Stimulated activated CD4-positive, alpha-beta T cell treated with anti-CD3 and anti-CD28 coated beads, Interleukin-12 subunit alpha, Interleukin-12 subunit beta, amount 100 ng/mL, for 4 hours (primary cell): ENCODE results near the gene IGFBP5.

ENCODE experiments used
- DNase-seq: peaks from one replicate; pipeline ENCODE4 v3.0.0-alpha.2; 2020

IGFBP5 gene

GRCh38 chr2:216636551-216637450, 58.5 kb downstream of the IGFBP5 start:
- DNase-seq: no peak

GRCh38 chr2:216635701-216636550, 59.4 kb downstream of the IGFBP5 start:
- DNase-seq: no peak

DNA sequence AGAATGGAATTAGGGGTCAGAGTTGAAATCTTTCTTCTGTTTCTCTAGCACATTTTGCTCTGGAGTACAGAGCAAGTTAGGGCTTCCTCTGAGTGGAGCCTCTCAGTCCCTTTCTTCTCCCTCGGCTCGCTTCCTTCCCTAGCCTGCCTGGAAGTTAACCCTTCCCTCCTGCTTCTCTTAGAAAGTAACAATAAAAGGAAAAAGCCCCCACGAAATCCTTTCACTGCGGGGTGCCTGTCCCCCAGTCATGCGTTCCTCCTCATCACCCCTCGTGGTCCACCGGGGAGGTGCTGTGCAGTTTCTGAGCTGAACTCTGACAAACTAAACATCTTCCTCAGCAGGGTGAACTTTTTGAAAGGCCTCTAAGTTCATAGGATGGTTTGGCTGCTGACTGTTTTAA, 60.2 kb downstream of the IGFBP5 start:
- DNase-seq: no peak

DNA sequence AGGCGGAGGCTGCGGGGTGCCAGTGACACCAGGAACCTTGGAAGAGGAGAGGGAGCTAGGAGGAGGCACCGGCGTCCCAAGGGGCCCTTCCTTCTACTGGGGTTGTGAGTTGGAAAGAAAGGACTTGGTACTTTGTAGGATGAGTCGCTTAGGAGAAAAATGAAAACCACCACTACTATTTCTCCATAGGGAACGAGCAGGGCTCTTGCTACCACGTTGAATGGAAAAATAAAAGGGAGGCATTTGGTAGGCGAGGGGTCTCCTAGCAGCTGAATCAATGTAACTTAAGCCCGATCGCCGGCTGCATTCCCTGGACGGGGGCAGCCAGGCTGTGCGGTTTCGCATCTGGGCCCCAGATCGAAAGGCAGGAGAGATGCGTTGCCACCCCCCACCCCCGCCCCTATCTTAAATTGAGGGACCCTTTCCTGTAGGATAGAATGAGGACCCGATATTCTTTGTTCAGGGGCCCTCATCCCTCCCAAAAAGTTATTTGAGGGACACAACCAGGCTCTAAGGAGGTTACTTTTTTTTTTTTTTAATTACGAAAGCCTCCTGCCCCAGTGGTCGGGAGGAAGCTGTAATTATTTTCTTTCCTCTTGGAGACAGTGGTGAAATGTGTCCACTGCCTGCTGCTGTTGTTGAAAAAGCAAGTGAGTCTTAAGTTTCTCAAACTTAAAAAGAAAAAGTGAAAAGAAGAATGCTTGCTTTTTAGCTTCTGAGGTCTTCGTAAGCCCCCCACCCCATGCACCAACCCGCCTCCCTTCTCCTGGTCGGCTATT, 60.8 kb downstream of the IGFBP5 start:
- DNase-seq: no peak

GRCh38 chr2:216633616-216634369, 61.6 kb downstream of the IGFBP5 start:
- no peak for DNase-seq

DNA sequence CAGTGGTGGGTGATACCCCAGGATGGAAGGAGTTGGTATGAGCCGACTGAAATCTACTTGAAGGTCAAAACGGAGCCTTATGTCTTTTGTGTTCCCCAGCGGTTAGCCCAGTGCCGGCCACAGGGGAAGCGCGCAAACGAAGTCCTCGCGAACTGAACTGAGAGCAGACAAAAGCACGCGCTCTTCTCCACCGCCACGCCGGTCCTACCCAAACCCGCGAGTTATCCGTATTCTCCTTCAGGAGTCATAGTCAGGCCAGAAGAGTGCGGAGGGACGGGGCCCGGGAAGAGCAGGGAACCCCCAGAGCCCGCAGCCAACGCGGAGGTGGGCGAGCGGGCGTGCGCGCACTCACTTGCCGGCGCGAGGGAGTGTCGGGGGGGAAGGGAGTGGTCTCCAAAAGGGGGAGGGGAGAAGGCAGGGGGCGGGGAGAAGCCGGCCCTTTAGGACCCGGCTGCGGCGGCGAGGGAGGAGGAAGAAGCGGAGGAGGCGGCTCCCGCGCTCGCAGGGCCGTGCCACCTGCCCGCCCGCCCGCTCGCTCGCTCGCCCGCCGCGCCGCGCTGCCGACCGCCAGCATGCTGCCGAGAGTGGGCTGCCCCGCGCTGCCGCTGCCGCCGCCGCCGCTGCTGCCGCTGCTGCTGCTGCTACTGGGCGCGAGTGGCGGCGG, 62.3 kb downstream of the IGFBP5 start, which contains the start of gene IGFBP2:
Gene IGFBP2 (plus strand): TSS at position 469 of the 664 bp plus-strand sequence. CDS start 104 bp downstream, at position 573.
- DNase-seq: peak; percentile 35

- no peak for DNase-seq
Measured at GRCh38 chr2:216632346-216632951, 62.9 kb downstream of the IGFBP5 start.

GRCh38 chr2:216629784-216630183, 65.6 kb downstream of the IGFBP5 start:
- no peak for DNase-seq

- no peak for DNase-seq
Measured at GRCh38 chr2:216626875-216627245, 68.5 kb downstream of the IGFBP5 start.

GRCh38 chr2:216626168-216626874, 69.0 kb downstream of the IGFBP5 start:
- no peak for DNase-seq

DNA sequence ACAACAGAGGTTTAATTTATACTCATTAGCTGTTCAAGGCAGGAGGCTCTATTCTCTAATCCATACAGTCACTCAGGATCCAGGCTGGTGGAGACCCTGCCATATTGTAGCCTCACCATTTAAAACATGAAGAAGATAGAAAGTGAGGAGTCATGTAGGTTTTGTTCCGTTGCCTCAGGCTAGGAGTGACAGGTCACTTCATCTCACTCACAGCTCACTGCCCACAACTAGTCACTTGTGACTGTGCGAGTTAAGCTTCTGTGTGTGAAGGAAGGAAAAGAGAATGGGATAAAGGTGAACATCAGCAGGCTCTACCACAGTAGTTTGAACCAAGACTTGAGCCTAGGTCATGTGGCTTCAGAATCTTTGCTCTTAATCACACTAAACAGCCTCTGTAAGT, 71.1 kb downstream of the IGFBP5 start:
- DNase-seq: no peak

- no peak for DNase-seq
Measured at GRCh38 chr2:216622526-216622925, 72.8 kb downstream of the IGFBP5 start.
